Left ventricle myocardium superior (tissue), 1 donor: ENCODE data around the gene WWOX. TPM values are rescaled to one million over a fixed set of nuclear protein-coding genes. Genes with fewer than 3 reads are reported as not detected.

Experiments used
- ATAC-seq: fragments of 200-7000 bp; cut with Tn5 transposase; one replicate; pipeline ENCODE4 v1.9.1; 2020; ENCODE audit warnings: mild to moderate bottlenecking, moderate library complexity
- DNase-seq: peaks from one replicate; pipeline ENCODE4 v3.0.0-alpha.2; 2020
- intact Hi-C: fragments of 100-400 bp; cut with micrococcal nuclease; formaldehyde crosslinking; loops from one replicate; pipeline ENCODE4 v1.11.0; 2022
- total RNA-seq: library from RNA; stranded (reverse); fragmentation: NEBNext Ultra II Directional; extraction: Animal tissue kit (Norgen Biotek cat#: 25700); gene quantifications from one replicate; pipeline ENCODE4 v1.2.1, GENCODE V29; 2021
- donor health status: DM: no; HTN: yes; CAD: no; lungs with severe emphysema.

WWOX gene
- total RNA-seq, 1 donor from 2014 or later, result 12.8 TPM

- intact Hi-C loops, result no loop called here
Measured at GRCh38 chr16:79165506-79165905, 1066.1 kb downstream of the WWOX start.

DNA sequence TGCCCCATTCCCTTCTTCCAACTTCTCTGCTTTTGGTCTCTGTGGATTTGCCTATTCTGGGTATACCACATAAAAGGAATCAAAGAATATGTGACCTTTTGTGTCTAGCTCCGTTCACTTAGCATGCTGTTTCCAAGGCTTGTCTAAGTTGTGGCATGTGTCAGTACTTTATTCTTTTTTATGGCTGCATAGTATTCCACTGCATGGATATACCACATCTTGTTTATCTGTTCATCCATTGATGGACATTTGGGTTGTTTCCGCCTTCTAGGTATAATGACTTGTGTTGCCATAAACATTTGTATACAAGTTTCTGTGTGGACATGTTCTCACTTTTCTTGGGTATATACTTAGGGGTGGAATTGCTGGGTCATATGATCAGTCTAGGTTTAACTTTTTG lies 1068.4 kb downstream of the WWOX start:
- ATAC-seq, result no peak
- DNase-seq, result no peak
- intact Hi-C loops, result no loop called here

More at GRCh38 chr16:79165506-79165905, 1066.1 kb downstream of the WWOX start:
- ATAC-seq (no peak), DNase-seq (no peak)

- ATAC-seq (no peak), DNase-seq (no peak)
- intact Hi-C loops, result no loop called here
Measured at GRCh38 chr16:79168321-79168720, 1068.9 kb downstream of the WWOX start.

- ATAC-seq (no peak), DNase-seq (no peak)
- intact Hi-C loops, result no loop called here
Measured at GRCh38 chr16:79169239-79169638, 1069.8 kb downstream of the WWOX start.

DNA sequence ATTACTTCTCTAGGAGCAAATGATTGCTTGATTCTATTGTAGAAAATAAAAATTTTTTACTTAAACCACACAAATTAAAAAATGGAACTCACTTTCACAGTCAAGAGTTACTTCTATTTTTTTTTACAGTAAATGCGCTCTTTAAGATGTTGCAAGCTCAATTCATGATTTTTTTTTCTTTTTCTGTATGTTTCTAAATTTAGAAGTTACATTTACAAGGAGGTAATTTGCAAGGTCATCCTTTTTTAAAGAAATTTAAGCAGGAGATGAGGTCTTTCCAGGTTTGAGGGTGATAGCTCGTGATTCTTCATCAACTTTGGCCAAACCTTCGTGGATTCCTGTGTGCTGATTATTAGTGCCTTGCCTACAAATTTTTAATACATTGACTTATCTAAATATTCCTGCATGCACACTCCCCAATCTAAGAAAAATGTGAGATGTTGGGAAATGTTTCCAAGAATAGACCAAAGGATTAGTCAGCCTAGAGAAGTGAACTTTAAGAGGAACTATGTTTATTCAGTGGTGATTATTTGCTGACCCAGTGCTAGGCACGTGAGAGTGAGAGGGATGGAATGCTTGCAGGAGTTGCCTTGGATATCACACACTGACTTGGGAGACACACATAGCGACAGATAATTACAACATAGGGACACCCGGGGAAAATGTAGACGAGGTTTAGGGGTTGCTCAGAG lies 1071.2 kb downstream of the WWOX start:
- intact Hi-C loops, result no loop called here
- DNase-seq (no peak), ATAC-seq (peak; percentile 38)

GRCh38 chr16:79171504-79171903 lies 1072.0 kb downstream of the WWOX start:
- intact Hi-C loops, result no loop called here
- DNase-seq (no peak), ATAC-seq (no peak)

DNA sequence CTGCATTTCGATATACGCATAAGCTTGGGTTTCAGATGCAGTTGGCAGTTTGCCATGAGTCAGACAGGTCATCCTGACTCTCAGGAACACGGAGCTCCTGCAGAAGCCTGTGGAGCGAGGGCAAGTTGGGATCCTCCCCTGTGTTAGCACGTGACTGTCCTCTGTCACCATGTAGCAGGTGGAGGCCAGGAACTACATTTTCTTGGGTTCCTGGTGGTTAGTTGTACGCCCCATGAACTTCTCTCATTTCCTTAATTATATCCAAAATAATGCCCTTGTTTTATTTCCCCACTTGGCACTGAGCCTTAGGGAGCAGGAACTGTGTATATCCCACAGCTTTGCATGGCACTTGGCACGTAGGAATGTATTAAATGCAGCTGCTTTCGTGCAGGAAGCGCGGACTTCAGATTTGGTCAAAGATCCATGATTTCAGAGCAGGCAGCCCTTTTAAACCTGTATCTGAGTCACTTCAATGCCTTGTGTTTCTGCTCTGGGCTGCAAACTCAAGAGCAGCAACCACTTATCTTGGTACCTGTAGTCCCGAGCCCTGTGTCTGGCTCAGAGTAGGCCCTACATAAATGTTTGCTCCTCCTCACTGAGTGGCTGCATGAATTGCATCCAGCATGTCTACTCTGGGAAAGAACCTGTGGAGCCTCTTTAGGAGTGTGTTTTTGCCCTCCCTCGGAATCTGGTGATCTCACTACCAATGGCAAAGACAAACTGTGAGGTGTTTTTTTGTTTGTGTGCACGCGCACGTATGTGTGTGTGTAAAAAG lies 1072.7 kb downstream of the WWOX start:
- intact Hi-C loops, result no loop called here
- DNase-seq, result no peak
- ATAC-seq, result no peak

GRCh38 chr16:79172976-79173500 lies 1073.6 kb downstream of the WWOX start:
- ATAC-seq (no peak), DNase-seq (no peak)
- intact Hi-C loops, result no loop called here

DNA sequence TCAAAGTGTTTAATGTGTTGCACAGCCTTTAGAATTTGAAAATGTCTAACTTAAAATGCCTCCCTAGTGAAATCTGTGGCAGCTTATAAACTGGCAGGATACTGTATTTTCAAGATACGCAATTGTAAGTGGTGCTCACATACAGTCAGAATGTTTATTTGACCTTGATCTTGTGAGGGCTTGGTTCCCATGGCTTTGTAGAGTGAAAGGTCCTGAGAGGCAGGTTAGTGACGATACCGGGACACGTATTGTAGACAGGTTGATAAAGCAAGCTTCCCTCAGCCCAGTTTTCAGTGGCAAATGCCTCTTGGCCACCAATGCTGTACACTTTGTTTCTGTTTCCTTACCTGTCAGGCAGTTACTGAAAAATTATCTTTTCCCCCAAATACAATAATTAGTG lies 1074.5 kb downstream of the WWOX start:
- intact Hi-C loops, result no loop called here
- ATAC-seq (no peak), DNase-seq (no peak)

DNA sequence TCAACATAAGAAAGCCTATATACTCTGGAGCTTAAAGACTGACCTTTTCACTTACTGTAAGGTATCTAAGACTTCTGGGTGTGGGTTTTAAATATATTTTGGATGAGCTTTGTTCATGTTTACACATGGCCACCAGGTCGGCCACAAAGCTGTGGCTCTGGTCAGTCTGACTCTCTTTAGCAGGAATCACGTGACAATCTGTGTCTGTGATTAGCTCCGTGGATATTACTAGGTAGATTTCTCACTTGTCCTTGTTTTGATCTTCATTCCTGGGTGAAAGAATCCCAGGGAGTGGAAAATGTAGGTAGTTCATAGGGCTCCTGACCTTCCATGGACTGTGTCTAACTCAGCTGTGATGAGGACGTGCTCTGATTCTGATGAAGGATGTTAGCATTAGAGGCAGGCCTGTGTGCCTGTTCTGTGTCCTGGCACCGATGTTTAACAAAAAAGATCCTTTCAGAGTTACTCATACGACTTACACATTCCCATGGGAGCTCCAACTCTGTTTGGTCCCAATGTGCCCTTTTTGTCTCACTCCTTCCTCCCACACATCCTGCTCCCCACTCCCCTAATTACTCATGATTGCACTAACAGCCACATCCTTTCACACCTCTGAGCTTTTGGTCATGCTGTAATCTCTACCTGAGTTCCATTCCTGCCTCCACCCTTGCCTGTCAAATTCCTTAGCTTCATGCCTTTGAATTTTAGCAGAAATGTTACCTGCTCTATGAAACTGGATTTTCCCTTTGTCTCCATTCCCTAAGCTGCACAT lies 1076.0 kb downstream of the WWOX start:
- DNase-seq, result no peak
- intact Hi-C loops, result no loop called here
- no peak for ATAC-seq

GRCh38 chr16:79177018-79177417 lies 1077.6 kb downstream of the WWOX start:
- ATAC-seq (no peak), DNase-seq (no peak)
- intact Hi-C loops, result no loop called here

DNA sequence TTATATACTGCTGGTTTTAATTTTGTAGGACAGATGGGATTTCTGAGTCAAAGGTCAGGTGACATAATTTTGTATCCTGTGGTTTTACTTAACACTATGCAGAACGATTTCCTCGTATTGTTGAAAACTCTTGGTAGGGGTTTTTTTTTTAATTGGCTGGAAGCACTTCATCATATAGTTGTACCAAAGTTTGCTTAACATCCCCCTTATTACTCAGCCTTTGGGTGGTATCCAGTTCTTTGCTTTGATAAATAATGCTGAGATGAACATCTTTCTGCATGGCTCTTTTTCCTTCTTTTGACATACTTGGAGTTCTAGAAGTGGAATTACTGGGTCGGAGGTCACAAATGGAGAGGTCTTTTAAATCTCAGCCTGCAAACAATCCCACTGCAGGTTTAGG lies 1082.0 kb downstream of the WWOX start:
- ATAC-seq, result no peak
- DNase-seq, result no peak
- intact Hi-C loops, result no loop called here

GRCh38 chr16:79182616-79183015 lies 1083.2 kb downstream of the WWOX start:
- intact Hi-C loops, result no loop called here
- no peak for ATAC-seq

DNA sequence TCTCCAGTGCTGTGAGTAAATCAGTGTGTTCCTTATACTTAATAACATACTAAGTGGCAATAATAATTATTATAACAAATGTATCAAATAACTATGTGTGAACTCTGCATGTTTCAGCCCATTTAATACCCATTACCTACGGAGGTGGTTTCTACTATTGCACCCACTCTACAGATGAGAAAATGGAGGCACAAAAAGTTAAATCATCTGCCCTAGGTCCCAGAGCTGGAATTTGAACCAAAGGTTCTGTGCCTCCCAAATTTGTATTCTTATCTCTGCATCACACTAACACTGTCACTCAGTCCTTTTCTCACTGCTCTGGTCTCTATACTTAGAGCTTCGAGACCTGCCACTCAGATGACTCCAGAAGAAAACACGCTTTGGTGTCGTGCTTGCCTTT lies 1084.1 kb downstream of the WWOX start:
- DNase-seq (no peak), ATAC-seq (no peak)
- intact Hi-C loops, result no loop called here

More at GRCh38 chr16:79182616-79183015, 1083.2 kb downstream of the WWOX start:
- no peak for DNase-seq

GRCh38 chr16:79184464-79185030 lies 1085.1 kb downstream of the WWOX start:
- DNase-seq (no peak), ATAC-seq (no peak)
- intact Hi-C loops, result no loop called here

DNA sequence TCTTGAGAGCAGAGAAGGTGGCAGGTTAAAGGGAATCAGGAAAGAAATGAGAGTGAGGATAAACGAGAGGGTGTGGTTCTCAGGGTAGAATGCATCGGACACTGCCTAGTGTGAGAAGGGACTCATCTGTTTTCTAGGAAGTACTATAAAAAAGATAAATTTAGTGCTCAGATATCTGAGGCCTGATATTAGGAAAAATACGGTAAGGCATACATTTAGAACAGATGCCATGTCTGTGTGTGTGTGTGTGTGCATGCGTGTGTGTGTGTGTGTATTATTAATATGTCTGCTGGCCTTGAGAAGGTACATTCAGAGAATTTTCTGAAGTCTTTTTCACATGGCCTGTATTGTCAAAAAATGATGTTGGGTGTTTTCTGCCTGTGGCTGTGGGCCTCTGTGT lies 1086.3 kb downstream of the WWOX start:
- intact Hi-C loops, result no loop called here
- ATAC-seq (no peak), DNase-seq (no peak)

DNA sequence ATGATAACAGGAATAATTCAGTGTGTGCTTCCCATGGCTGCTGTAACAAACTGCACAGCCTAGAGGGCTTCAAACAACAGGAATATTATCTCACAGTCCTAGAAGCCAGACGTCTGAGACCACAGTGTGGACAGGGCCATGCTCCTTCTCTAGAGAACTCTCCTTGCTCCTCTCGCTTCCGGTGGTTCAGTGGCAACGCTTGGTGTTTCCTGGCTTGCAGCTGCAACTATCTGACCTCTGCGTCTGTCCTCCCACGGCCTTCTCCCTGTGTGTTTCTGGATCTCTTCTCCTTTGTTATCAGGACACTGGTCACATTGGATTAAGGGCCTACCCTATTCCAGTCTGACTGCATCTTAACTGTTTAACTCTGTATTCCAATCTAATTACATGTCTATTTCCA lies 1086.7 kb downstream of the WWOX start:
- intact Hi-C loops, result no loop called here
- ATAC-seq (peak; percentile 63), DNase-seq (no peak)

- intact Hi-C loops, result no loop called here
- ATAC-seq (no peak), DNase-seq (no peak)
Measured at GRCh38 chr16:79188115-79188738, 1088.8 kb downstream of the WWOX start.

DNA sequence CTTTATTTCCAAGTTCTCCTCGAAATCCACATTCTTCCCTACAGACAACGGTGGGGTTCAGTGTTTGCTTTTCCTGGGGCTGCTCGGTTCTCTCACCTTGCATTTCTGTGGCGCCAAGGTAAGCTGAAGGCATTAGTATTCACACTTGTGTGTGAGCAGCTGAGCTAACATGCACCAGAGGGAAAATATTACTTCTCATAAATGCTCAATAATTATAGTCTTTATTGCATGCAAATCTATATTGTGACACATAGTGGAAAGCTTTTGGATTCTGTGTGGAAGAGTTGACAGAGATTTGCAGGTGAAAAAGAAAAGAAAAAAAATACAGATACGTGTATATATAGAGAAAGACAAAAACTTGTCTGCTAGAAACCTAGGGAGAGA lies 1089.3 kb downstream of the WWOX start:
- ATAC-seq (no peak), DNase-seq (no peak)
- intact Hi-C loops, result no loop called here
